Fibroblast of pulmonary artery (primary cell): ENCODE data around the gene PTPRZ1.

Experiments used
- DNase-seq: peaks from one replicate; pipeline ENCODE4 v3.0.0-alpha.2; 2010; ENCODE audit warnings: low read depth
- H3K4me3 ChIP-seq: replicated peaks from 2 replicates; pipeline ENCODE4 v1.5.1; 2011; ENCODE audit warnings: low read depth, mild to moderate bottlenecking, control low read depth, low read length, moderate library complexity
- CTCF ChIP-seq: IDR thresholded peaks from 2 replicates; pipeline ENCODE4 v1.5.1; 2011; ENCODE audit warnings: mild to moderate bottlenecking, control low read depth, low read length, inconsistent platforms; ENCODE audit errors: missing control alignments

The PTPRZ1 gene

DNA sequence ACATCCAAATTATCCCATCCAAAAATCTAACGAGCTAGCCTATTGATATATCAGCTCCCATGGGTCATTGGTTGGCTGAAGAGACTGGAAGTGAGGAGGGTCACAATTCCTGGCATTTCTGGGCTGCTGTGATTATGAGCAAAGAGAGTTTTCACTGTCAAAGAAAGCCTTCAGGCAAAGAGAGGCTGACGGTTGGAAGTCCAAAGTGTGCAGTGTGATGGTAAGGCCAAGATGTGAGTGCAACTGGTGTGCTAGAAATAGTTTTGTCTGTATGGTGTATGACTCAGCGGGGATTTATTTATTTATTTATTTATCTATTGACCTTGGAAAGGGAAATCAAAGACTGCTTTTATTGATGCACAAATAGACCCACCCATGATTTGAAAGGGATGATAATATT, 196.0 kb downstream of the PTPRZ1 start:
- no peak overlapping the region for H3K4me3 ChIP-seq
- no peak for TF ChIP-seq CTCF
- no peak for DNase-seq

DNA sequence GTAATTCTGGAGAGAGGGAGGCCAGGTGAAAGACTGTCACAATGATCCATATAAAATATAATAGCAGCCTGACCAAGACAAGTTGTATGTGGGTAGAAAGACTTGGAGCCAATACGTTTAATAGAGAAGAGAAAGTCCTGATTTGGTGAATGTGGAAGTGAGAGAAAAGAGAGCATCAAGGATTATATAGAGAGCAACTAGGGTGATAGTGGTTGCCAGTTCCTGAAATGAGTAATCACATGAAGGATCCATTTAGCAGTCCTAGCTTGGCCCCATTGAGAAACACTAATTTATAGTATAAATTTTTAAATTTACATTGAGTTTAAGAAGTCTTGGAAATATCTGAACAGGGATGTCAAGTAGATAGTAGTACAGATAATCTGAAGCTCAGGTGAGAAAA, 197.1 kb downstream of the PTPRZ1 start:
- no peak overlapping the region for H3K4me3 ChIP-seq
- DNase-seq: no peak
- TF ChIP-seq CTCF: no peak

- no peak for DNase-seq
- H3K4me3 ChIP-seq: no peak overlapping the region
- no peak for TF ChIP-seq CTCF
These were observed 197.9 kb downstream of the PTPRZ1 start for GRCh38 chr7:122070834-122071233.

- no peak for TF ChIP-seq CTCF
- DNase-seq: no peak
- no peak overlapping the region for H3K4me3 ChIP-seq
These were observed 199.3 kb downstream of the PTPRZ1 start for GRCh38 chr7:122072272-122072671.

DNA sequence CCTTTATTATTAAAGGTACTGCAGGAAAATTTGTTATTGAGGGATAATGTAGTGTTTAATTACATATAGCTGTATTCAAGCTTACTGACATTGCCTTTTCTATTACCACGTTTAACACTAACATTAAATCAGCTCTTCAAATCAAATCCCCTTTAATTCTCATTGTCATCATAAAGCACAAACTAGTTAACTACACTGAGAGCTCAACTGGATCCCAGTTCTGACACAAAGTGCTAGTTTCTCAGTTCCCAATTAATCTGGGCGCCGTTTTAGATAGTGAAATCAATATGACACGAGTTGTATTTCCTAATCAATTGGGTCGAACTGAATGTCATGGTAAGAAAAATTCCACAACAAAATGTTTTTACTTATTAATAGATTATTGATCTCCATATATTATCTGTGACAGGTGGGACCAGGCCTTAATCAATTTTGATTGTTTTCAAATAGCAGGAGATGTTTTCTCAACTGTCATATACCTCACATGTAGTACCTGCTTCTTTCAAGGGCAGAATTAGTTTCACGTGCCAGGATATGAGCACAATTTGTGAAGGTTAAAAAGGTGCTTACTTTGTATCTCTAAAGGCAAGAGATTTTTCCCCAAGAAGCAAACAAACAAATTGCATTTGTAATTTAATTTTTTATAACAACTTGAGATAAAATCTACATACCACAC, 200.1 kb downstream of the PTPRZ1 start:
- no peak for TF ChIP-seq CTCF
- no peak overlapping the region for H3K4me3 ChIP-seq
- no peak for DNase-seq

GRCh38 chr7:122073635-122074034, 200.7 kb downstream of the PTPRZ1 start:
- TF ChIP-seq CTCF: no peak
- DNase-seq: no peak
- H3K4me3 ChIP-seq: no peak overlapping the region

DNA sequence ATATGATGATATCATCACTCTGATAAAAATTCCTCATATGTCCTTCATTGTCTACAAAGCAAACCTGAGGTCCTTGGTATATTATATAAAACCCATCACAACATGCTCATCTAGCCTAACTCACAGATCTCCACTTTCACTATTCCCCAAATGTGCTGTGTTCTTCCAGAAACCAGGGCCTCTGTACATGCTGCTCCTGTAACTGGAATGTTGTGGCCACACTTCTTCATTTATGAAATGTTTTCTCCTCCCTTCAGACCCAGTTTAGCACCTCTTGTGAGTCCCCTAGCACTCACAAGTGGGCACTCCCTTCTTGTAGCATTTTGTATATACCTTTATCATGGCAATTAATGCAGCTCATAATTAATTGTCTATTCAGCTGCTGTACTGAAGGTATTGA, 209.2 kb downstream of the PTPRZ1 start:
- H3K4me3 ChIP-seq: no peak overlapping the region
- DNase-seq: no peak
- TF ChIP-seq CTCF: no peak
